Kidney glomerular epithelial cell (primary cell): ENCODE results near the gene GCNT2.
"Not testable (repeated sequence)": the region's sequence is repeated elsewhere in the genome, so short reads cannot be mapped to it uniquely, and the experiment has no call there.

Experiments used
- DNase-seq: peaks from one replicate; lab custom pipeline; 2025; lab: John Stamatoyannopoulos, UW

The GCNT2 gene

GRCh38 chr6:10580570-10580969, 59.4 kb downstream of the GCNT2 start:
- DNase-seq, result no peak

- not testable (repeated sequence) for DNase-seq
Observed at GRCh38 chr6:10581402-10581801, 60.3 kb downstream of the GCNT2 start.

GRCh38 chr6:10582774-10583508, 61.8 kb downstream of the GCNT2 start:
- DNase-seq, result no peak

- no peak for DNase-seq
Observed at GRCh38 chr6:10583509-10583901, 62.4 kb downstream of the GCNT2 start.

GRCh38 chr6:10584607-10585006, 63.5 kb downstream of the GCNT2 start:
- DNase-seq, result no peak

- no peak for DNase-seq
Observed at GRCh38 chr6:10585209-10585845, 64.2 kb downstream of the GCNT2 start.

- DNase-seq, result no peak
Observed at GRCh38 chr6:10586302-10586701, 65.2 kb downstream of the GCNT2 start.

- no peak for DNase-seq
Observed at GRCh38 chr6:10587656-10588406, 66.7 kb downstream of the GCNT2 start.

GRCh38 chr6:10588562-10589428, 67.6 kb downstream of the GCNT2 start:
- DNase-seq, result no peak

- DNase-seq, result no peak
Observed at GRCh38 chr6:10589429-10589727, 68.2 kb downstream of the GCNT2 start.

GRCh38 chr6:10589983-10590382, 68.8 kb downstream of the GCNT2 start:
- DNase-seq, result no peak

- no peak for DNase-seq
Observed at GRCh38 chr6:10591422-10592160, 70.4 kb downstream of the GCNT2 start.

GRCh38 chr6:10595731-10596664, 74.8 kb downstream of the GCNT2 start:
- no peak for DNase-seq

- DNase-seq, result no peak
Observed at GRCh38 chr6:10597499-10598001, 76.4 kb downstream of the GCNT2 start.

- DNase-seq, result no peak
Observed at GRCh38 chr6:10598084-10598960, 77.2 kb downstream of the GCNT2 start.

- no peak for DNase-seq
Observed at GRCh38 chr6:10599046-10599445, 77.9 kb downstream of the GCNT2 start.

- not testable (repeated sequence) for DNase-seq
Observed at GRCh38 chr6:10600681-10601080, 79.5 kb downstream of the GCNT2 start.

- no peak for DNase-seq
Observed at GRCh38 chr6:10603219-10603618, 82.1 kb downstream of the GCNT2 start.

GRCh38 chr6:10609038-10609437, 87.9 kb downstream of the GCNT2 start:
- DNase-seq, result no peak
